Fibroblast of lung (primary cell): Measurements from ENCODE around the gene SPI1.

ENCODE experiments used
- CTCF ChIP-seq, 2 donors: IDR thresholded peaks in 1 of 2; conservative IDR thresholded peaks in 1 of 2; 1 replicate in 1 of 2; 2 replicates in 1 of 2; pipeline ENCODE4 v1.5.1; 2011 to 2012; ENCODE audit warnings: low read length in 2 of 2, control low read depth in 1 of 2, inconsistent platforms in 1 of 2, low read depth in 1 of 2, mild to moderate bottlenecking in 1 of 2
- EZH2 ChIP-seq: IDR thresholded peaks from 2 replicates; pipeline ENCODE4 v1.5.1; 2012; ENCODE audit warnings: low read length, control low read depth, mild to moderate bottlenecking; ENCODE audit errors: missing control alignments

- TF ChIP-seq EZH2 (no peak), CTCF (conservative IDR thresholded peaks at IDR 0.05 in 1 of 2, IDR thresholded peaks at IDR 0.05 in 1 of 2; ENCODE audit: low read depth in 1 of 2, low read length in 2 of 2) (no peak)
Observed at GRCh38 chr11:47329431-47329986, 48.8 kb downstream of the SPI1 start.
